OCI-LY3 (cell line): ENCODE data around the gene GOLGA6D.
"Not testable (repeated sequence)": the region's sequence is repeated elsewhere in the genome, so short reads cannot be mapped to it uniquely, and the experiment has no call there.

ENCODE experiments used
- H2AFZ ChIP-seq: fragments of 200-600, 300-600 bp; shearing (Covaris generic); 2 replicates; pipeline ENCODE4 v1.6.0; 2014; ENCODE audit warnings: antibody characterized with exemption, low read depth, low read length
- H3K27ac ChIP-seq: fragments of 200-600, 300-600 bp; sonication (generic); 2 replicates; pipeline ENCODE4 v1.5.1; 2014; ENCODE audit warnings: mild to moderate bottlenecking, low read length, moderate library complexity, mixed read lengths
- H3K27me3 ChIP-seq: fragments of 200-600, 300-600 bp; sonication (generic); 2 replicates; pipeline ENCODE4 v1.6.1; 2014; ENCODE audit warnings: low read depth, low read length, mixed read lengths
- H3K36me3 ChIP-seq: fragments of 200-600, 300-600 bp; sonication (generic); replicated peaks from 2 replicates; pipeline ENCODE3; 2014; ENCODE audit warnings: low read depth, low read length, mixed read lengths
- H3K4me1 ChIP-seq: fragments of 300-600, 200-600 bp; sonication (generic); 2 replicates; pipeline ENCODE4 v1.6.1; 2014; ENCODE audit warnings: low read length, mixed read lengths
- H3K4me2 ChIP-seq: fragments of 200-600, 300-600 bp; sonication (generic); 2 replicates; pipeline ENCODE4 v1.6.1; 2014; ENCODE audit warnings: low read length, mixed read lengths
- H3K4me3 ChIP-seq: fragments of 300-600, 200-600 bp; sonication (generic); 2 replicates; pipeline ENCODE4 v1.5.1; 2014; ENCODE audit warnings: antibody characterized with exemption, mild to moderate bottlenecking, low read length, moderate library complexity
- H3K79me2 ChIP-seq: fragments of 300-600, 200-600 bp; shearing (Covaris generic); 2 replicates; pipeline ENCODE4 v1.6.1; 2014; ENCODE audit warnings: mild to moderate bottlenecking, low read length, mixed read lengths
- H3K9ac ChIP-seq: fragments of 300-600, 200-600 bp; shearing (Covaris generic); 2 replicates; pipeline ENCODE4 v1.6.0; 2014; ENCODE audit warnings: mild to moderate bottlenecking, low read length, moderate library complexity
- H3K9me3 ChIP-seq: fragments of 200-600, 300-600 bp; shearing (Covaris generic); 2 replicates; pipeline ENCODE4 v1.6.1; 2014; ENCODE audit warnings: low read length, mixed read lengths; ENCODE audit not compliant: insufficient read depth
- H4K20me1 ChIP-seq: fragments of 200-600, 300-600 bp; sonication (generic); 2 replicates; pipeline ENCODE4 v1.6.1; 2016; ENCODE audit warnings: low read length, mixed read lengths; ENCODE audit not compliant: insufficient read depth
- EZH2phosphoT487 ChIP-seq: fragments of 200-600 bp; shearing (Covaris generic); IDR thresholded peaks from 2 replicates; pipeline ENCODE4 v1.6.1; 2018; ENCODE audit warnings: antibody characterized with exemption, mixed run types, low read depth
- TF ChIP-seq, protein P1 (sequence below): fragments of 200-600, 300-600 bp; sonication (generic); IDR thresholded peaks from 2 replicates; pipeline ENCODE4 v1.5.1; 2014; ENCODE audit warnings: antibody characterized with exemption, low read length, low read depth

GOLGA6D gene

GRCh38 chr15:75235760-75236729, 46.6 kb upstream of the GOLGA6D start:
- no peak overlapping the region for H3K27ac ChIP-seq
- no peaks in the 10 kb centered on the region for H3K36me3 ChIP-seq
- TF ChIP-seq EZH2phosphoT487: no peak
- TF ChIP-seq, protein P1, sequence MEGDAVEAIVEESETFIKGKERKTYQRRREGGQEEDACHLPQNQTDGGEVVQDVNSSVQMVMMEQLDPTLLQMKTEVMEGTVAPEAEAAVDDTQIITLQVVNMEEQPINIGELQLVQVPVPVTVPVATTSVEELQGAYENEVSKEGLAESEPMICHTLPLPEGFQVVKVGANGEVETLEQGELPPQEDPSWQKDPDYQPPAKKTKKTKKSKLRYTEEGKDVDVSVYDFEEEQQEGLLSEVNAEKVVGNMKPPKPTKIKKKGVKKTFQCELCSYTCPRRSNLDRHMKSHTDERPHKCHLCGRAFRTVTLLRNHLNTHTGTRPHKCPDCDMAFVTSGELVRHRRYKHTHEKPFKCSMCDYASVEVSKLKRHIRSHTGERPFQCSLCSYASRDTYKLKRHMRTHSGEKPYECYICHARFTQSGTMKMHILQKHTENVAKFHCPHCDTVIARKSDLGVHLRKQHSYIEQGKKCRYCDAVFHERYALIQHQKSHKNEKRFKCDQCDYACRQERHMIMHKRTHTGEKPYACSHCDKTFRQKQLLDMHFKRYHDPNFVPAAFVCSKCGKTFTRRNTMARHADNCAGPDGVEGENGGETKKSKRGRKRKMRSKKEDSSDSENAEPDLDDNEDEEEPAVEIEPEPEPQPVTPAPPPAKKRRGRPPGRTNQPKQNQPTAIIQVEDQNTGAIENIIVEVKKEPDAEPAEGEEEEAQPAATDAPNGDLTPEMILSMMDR: no peak
- peaks cover 9% of the 10 kb centered on the region for H3K4me1 ChIP-seq
- peaks cover 26% of the 10 kb centered on the region for H3K27me3 ChIP-seq
- no peaks in the 10 kb centered on the region for H3K9me3 ChIP-seq
- H2AFZ ChIP-seq: no peak overlapping the region
- no peaks in the 10 kb centered on the region for H4K20me1 ChIP-seq
- H3K79me2 ChIP-seq: no peaks in the 10 kb centered on the region
- H3K4me3 ChIP-seq: no peak overlapping the region
- H3K4me2 ChIP-seq: no peak overlapping the region
- H3K9ac ChIP-seq: no peak overlapping the region

GRCh38 chr15:75237316-75237982, 45.2 kb upstream of the GOLGA6D start:
- no peak overlapping the region for H3K9ac ChIP-seq
- H4K20me1 ChIP-seq: no peaks in the 10 kb centered on the region
- peaks cover 19% of the 10 kb centered on the region for H3K27me3 ChIP-seq
- H3K4me2 ChIP-seq: no peak overlapping the region
- peaks cover 9% of the 10 kb centered on the region for H3K4me1 ChIP-seq
- H3K27ac ChIP-seq: no peak overlapping the region
- no peak for TF ChIP-seq EZH2phosphoT487
- TF ChIP-seq, protein P1: no peak
- H3K36me3 ChIP-seq: no peaks in the 10 kb centered on the region
- H3K4me3 ChIP-seq: no peak overlapping the region
- H3K79me2 ChIP-seq: no peaks in the 10 kb centered on the region
- no peaks in the 10 kb centered on the region for H3K9me3 ChIP-seq
- no peak overlapping the region for H2AFZ ChIP-seq

DNA sequence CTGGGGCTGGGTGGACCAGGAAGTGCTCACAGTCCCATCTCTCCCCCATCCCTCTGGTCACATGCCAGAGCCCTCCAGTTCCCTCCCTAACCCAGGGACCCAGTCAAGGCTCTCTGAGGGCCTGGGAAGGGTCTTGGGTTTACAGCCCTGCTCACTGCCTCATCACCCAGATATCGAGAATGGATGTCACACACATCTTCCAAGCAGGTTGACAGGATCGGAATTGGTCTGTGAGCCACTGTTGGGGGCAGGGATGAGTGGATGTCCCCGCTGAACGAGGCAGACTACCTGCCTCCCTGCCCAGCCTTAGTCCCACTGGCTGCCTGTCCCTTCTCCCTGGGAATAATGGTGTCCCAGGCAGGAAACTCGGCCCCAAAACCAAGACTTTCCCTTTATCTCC, 44.5 kb upstream of the GOLGA6D start:
- no peak overlapping the region for H2AFZ ChIP-seq

GRCh38 chr15:75245741-75246140, 36.9 kb upstream of the GOLGA6D start:
- not testable (repeated sequence) for H3K4me2 ChIP-seq, H3K9me3 ChIP-seq, H2AFZ ChIP-seq, H3K27ac ChIP-seq, H3K79me2 ChIP-seq, H3K4me3 ChIP-seq, H3K9ac ChIP-seq, H3K4me1 ChIP-seq, H3K36me3 ChIP-seq, H4K20me1 ChIP-seq
- H3K27me3 ChIP-seq: peaks cover 44% of the 10 kb centered on the region

More for the DNA sequence above, 44.5 kb upstream of the GOLGA6D start:
- Histone ChIP-seq H3K79me2 (no peaks in the 10 kb centered on the region), H3K4me3 (no peak overlapping the region), H3K4me1 (peaks cover 9% of the 10 kb centered on the region), H3K9me3 (no peaks in the 10 kb centered on the region), H3K27me3 (peaks cover 19% of the 10 kb centered on the region), H3K9ac (no peak overlapping the region), H3K36me3 (no peaks in the 10 kb centered on the region), H4K20me1 (no peaks in the 10 kb centered on the region), H3K27ac (no peak overlapping the region), H3K4me2 (no peak overlapping the region)
- TF ChIP-seq, protein P1: no peak
- no peak for TF ChIP-seq EZH2phosphoT487

DNA sequence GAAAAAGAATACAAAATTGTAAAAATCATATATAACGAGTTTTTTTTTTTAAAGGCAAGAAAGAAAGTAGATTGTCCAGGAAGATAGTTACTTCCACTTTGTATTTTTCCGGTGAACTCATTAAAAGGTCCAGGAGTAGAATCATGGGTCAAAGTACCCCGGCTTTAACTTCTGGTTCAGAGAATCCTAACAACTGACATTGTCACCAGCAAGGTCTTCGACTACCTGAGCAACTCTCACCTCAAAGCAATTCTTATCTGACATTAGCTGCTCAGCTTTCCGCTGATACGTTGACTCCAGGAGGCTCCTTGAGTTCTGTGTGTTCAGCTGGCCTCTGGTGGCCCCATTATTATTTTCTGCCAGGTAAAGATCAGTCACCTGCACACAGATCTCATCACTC, 33.6 kb upstream of the GOLGA6D start:
- H3K4me1 ChIP-seq, H3K4me2 ChIP-seq, H4K20me1 ChIP-seq, H2AFZ ChIP-seq, H3K79me2 ChIP-seq, H3K9me3 ChIP-seq, H3K4me3 ChIP-seq, H3K9ac ChIP-seq, H3K27ac ChIP-seq, H3K36me3 ChIP-seq: not testable (repeated sequence)
- H3K27me3 ChIP-seq: peaks cover 56% of the 10 kb centered on the region
